Colonic mucosa (tissue), 4 donors: ENCODE results near the gene IVL. TPM values are rescaled to one million over a fixed set of nuclear protein-coding genes. Genes with fewer than 3 reads are reported as not detected.

Source experiments
- DNase-seq: peaks from one replicate; pipeline ENCODE4 v3.0.0-alpha.2; 2020
- H3K27ac ChIP-seq: fragments of 200-600 bp; one replicate; pipeline ENCODE4 v1.8.0; 2021
- H3K27me3 ChIP-seq: fragments of 200-600 bp; one replicate; pipeline ENCODE4 v1.8.0; 2021
- H3K36me3 ChIP-seq: fragments of 200-600 bp; one replicate; pipeline ENCODE4 v1.8.0; 2021
- H3K4me1 ChIP-seq: fragments of 200-600 bp; one replicate; pipeline ENCODE4 v1.8.0; 2021; ENCODE audit warnings: mild to moderate bottlenecking
- H3K4me3 ChIP-seq: fragments of 200-600 bp; one replicate; pipeline ENCODE4 v1.8.0; 2021
- H3K9ac ChIP-seq, 2 donors: one replicate each; pipeline ENCODE4 v1.7.0; 2013; ENCODE audit warnings: control low read depth in 2 of 2, low read depth in 2 of 2, low read length in 2 of 2
- H3K9me3 ChIP-seq: fragments of 200-600 bp; one replicate; pipeline ENCODE4 v1.8.0; 2021
- CTCF ChIP-seq: fragments of 200-600 bp; IDR thresholded peaks from one replicate; pipeline ENCODE4 v1.8.0; 2022; ENCODE audit warnings: antibody characterized with exemption, mild to moderate bottlenecking
- intact Hi-C: fragments of 100-400 bp; cut with DNase I; formaldehyde crosslinking; loops from one replicate; pipeline ENCODE4 v1.14.1; 2022
- total RNA-seq, 2 donors: library from RNA; stranded (reverse); fragmentation: NEBNext Ultra II Directional in 1 of 2; extraction: Animal tissue kit (Norgen Biotek cat#: 25700) in 1 of 2; gene quantifications; one replicate each; pipeline ENCODE4 v1.2.1, GENCODE V29; 2021
- donor health status: healthy.
- donor health status: DM: no; HTN: no; CAD: no.
- donor health status: DM: no; HTN: no; CAD: no.

The IVL gene
- total RNA-seq, 2 donors from 2014 or later: not detected

GRCh38 chr1:152888126-152888525, 20.2 kb upstream of the IVL start:
- Histone ChIP-seq H3K27me3 (no peaks in the 10 kb centered on the region), H3K27ac (no peak overlapping the region), H3K36me3 (no peaks in the 10 kb centered on the region), H3K4me1 (no peaks in the 10 kb centered on the region), H3K9ac (no peak overlapping the region), H3K4me3 (no peak overlapping the region), H3K9me3 (no peaks in the 10 kb centered on the region)
- intact Hi-C loops: no loop called here
- TF ChIP-seq CTCF: no peak
- no peak for DNase-seq

GRCh38 chr1:152899027-152899426, 9.3 kb upstream of the IVL start:
- no peak for TF ChIP-seq CTCF
- H3K4me3 ChIP-seq: no peak overlapping the region
- no peak overlapping the region for H3K27ac ChIP-seq
- no peak for DNase-seq
- H3K36me3 ChIP-seq: no peaks in the 10 kb centered on the region
- intact Hi-C loops: no loop called here
- no peak overlapping the region for H3K9ac ChIP-seq
- no peaks in the 10 kb centered on the region for H3K4me1 ChIP-seq
- H3K9me3 ChIP-seq: no peaks in the 10 kb centered on the region
- no peaks in the 10 kb centered on the region for H3K27me3 ChIP-seq

GRCh38 chr1:152899883-152900282, 8.5 kb upstream of the IVL start:
- no peak for TF ChIP-seq CTCF
- Histone ChIP-seq H3K36me3 (no peaks in the 10 kb centered on the region), H3K27me3 (no peaks in the 10 kb centered on the region), H3K4me1 (no peaks in the 10 kb centered on the region), H3K9ac (no peak overlapping the region), H3K9me3 (no peaks in the 10 kb centered on the region), H3K27ac (no peak overlapping the region), H3K4me3 (no peak overlapping the region)
- no peak for DNase-seq
- intact Hi-C loops: no loop called here

- Histone ChIP-seq H3K4me1 (no peaks in the 10 kb centered on the region), H3K27ac (no peak overlapping the region), H3K9ac (no peak overlapping the region), H3K36me3 (no peaks in the 10 kb centered on the region), H3K9me3 (no peaks in the 10 kb centered on the region), H3K4me3 (no peak overlapping the region), H3K27me3 (no peaks in the 10 kb centered on the region)
- no peak for TF ChIP-seq CTCF
- no peak for DNase-seq
- intact Hi-C loops: no loop called here
Observed at GRCh38 chr1:152901631-152902030, 6.7 kb upstream of the IVL start.

GRCh38 chr1:152902636-152903035, 5.7 kb upstream of the IVL start:
- no peak overlapping the region for H3K4me3 ChIP-seq
- no peak for TF ChIP-seq CTCF
- intact Hi-C loops: no loop called here
- no peaks in the 10 kb centered on the region for H3K4me1 ChIP-seq
- H3K27me3 ChIP-seq: no peaks in the 10 kb centered on the region
- H3K9ac ChIP-seq: no peak overlapping the region
- no peaks in the 10 kb centered on the region for H3K36me3 ChIP-seq
- no peaks in the 10 kb centered on the region for H3K9me3 ChIP-seq
- DNase-seq: no peak
- H3K27ac ChIP-seq: no peak overlapping the region
